GM12875 (cell line): ENCODE data around the gene CHPF2.

Source experiments
- H3K4me3 ChIP-seq: one replicate; pipeline ENCODE4 v1.5.1; 2011; ENCODE audit warnings: low read depth, low read length, control low read depth
- TF ChIP-seq, protein P1 (sequence below): IDR thresholded peaks from 2 replicates; pipeline ENCODE4 v1.5.1; 2011; ENCODE audit warnings: low read depth, mild to moderate bottlenecking, control low read depth, inconsistent platforms, low read length, moderate library complexity, borderline replicate concordance; ENCODE audit not compliant: insufficient read depth

CHPF2 gene

DNA sequence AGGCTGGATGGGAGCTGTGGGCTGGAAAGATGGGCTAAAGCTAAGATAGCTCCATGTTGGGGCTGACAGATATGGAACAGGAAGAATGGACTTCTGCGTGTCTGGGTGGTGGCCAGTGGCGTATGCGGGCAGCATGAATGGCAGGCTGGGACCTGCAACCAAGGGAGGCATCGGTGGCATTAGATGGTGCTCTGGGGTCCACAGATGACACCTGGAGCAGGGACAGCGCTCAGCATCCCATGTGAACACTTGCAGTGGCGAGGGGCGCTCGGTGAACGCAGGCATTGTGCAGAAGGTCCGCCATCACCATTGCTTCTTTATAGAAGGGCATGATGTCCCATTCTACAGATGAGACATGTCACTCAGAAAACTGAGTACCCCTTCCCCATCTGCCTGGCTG, 37.2 kb downstream of the CHPF2 start:
- no peak overlapping the region for H3K4me3 ChIP-seq
- TF ChIP-seq, protein P1, sequence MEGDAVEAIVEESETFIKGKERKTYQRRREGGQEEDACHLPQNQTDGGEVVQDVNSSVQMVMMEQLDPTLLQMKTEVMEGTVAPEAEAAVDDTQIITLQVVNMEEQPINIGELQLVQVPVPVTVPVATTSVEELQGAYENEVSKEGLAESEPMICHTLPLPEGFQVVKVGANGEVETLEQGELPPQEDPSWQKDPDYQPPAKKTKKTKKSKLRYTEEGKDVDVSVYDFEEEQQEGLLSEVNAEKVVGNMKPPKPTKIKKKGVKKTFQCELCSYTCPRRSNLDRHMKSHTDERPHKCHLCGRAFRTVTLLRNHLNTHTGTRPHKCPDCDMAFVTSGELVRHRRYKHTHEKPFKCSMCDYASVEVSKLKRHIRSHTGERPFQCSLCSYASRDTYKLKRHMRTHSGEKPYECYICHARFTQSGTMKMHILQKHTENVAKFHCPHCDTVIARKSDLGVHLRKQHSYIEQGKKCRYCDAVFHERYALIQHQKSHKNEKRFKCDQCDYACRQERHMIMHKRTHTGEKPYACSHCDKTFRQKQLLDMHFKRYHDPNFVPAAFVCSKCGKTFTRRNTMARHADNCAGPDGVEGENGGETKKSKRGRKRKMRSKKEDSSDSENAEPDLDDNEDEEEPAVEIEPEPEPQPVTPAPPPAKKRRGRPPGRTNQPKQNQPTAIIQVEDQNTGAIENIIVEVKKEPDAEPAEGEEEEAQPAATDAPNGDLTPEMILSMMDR: no peak

DNA sequence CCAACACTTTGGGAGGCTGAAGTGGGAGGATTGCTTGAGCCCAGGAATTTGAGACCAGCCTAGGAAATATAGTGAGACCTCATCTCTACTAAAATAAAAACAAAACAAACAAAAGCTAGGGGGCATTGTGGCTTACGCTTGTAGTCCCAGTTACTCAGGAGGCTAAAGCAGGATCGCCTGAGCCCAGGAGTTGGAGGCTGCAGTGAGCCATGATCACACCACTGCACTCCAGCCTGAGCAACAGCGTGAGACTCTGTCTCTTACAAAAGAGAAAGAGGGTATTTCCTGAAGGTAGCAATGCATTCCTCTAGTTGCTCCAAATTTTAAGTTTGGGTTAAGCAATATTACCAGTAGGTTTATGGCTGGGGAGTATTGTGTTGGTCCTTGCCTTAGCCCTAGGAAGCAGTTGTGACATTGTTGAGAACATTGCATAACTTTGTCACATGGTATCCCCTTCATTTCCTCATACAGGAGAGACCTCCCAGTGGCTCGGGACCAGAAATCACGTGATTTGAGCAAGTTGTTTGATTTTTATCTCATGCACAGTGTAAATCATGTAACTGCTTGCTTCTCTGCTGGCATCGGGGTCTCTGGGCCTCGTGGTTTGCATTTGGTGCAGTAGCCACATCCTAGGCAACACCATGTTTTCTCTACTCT, 39.5 kb downstream of the CHPF2 start:
- H3K4me3 ChIP-seq: no peak overlapping the region
- TF ChIP-seq, protein P1: no peak

DNA sequence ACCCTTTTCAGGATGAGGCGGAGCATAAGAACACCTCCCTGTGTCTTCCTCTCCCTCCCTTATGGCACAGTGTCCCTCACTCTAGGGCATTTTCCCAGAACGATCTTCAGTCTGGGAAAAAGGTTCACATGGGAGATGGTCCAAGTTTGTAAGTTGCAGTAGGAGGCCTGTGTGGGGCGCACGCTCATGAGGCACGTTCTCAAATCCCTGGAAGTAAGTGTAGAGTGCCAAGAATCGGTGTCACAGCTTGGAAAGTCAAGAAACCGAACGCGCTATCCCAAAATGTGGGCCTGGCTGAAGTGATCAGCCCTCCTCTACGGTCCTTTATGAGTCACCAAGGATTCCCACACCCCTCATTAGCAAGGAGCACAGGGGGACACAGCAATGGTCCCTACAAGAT, 40.1 kb downstream of the CHPF2 start:
- TF ChIP-seq, protein P1: no peak
- H3K4me3 ChIP-seq: no peak overlapping the region

DNA sequence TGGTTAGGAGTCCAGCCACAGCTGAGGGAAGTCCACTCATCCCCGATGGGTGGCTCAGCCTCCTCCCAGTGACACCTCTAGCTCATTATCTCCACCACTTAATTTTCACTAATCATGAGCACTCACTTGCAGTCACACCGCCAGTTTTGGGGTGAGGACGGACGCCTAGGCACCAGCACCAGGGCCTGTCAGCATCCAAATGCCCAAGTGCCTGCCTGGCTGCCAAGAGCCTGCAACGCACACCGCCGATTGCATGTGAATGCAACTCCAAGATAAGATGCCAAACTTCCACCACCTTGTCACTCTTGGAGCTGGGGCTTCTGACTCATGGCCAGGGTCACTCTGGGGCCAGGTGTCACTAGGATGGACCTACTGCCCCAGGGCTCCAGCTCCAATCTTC, 40.6 kb downstream of the CHPF2 start:
- no peak overlapping the region for H3K4me3 ChIP-seq
- TF ChIP-seq, protein P1: no peak

DNA sequence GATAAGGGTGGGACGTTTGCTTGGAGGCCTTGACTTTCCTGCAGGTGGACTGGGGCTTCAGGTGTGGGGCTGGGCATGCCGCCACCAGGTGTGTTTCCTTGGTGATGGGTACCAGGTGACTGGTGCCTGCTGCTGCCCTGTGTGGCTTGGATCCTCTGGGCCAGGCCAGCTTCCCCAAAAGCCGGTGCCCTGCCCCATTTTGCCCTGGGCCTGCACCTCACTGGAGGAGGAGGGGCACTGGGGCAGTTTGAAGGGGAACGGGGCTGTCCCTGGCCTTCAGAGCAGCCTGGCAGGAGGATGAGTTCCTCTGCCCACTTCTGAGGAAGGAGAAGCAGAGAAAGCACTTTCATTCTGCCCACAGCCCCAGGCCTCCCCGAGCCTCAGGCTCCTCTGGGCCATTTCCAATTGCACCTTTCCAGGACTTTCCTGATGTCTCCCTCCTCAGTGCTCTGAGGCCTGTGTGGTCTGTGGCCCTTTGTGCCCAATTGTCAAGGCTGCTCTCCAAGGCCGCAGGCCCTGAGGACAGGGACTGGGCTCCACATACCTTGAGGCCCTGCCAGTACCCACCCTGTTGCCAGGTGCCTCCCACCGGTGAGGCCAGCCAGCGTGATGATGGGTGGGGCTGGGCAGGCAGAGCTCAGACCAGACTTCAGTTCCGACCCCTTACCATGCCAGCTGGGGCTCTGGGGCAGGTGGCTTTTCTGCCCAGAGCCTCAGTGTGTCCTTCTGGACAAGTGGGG, 41.5 kb downstream of the CHPF2 start:
- H3K4me3 ChIP-seq: no peak overlapping the region
- TF ChIP-seq, protein P1: no peak

DNA sequence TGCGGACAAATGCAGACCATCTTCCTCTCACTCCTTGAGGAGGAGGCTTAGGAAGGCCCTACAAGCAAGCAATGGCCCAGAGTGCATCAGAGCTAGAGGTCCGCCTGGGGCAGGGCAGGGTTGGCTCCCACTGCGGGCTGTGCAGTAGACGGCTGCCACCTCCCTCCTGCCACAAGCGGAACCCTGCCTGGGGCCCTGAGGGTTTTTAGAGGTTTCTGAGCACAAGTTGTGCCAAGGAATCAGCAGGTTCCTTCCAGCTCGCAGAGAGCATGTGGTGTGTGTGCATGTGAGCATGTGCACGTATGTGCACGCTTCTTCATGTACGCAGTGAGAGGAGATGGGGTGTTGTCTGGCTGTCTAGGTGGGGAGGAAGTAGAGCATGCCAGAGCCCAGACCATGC, 42.1 kb downstream of the CHPF2 start:
- TF ChIP-seq, protein P1: no peak
- H3K4me3 ChIP-seq: no peak overlapping the region
